Smooth muscle cell (in vitro differentiated cells): ENCODE results near the gene NAA30. TPM values are rescaled to one million over a fixed set of nuclear protein-coding genes. Genes with fewer than 3 reads are reported as not detected.

Experiments
- DNase-seq: peaks from one replicate; lab custom pipeline; 2025; ENCODE audit not compliant: unreplicated experiment; lab: John Stamatoyannopoulos, UW
- H2AFZ ChIP-seq: fragments of 200-600 bp; sonication (generic); 2 replicates; pipeline ENCODE4 v1.6.0; 2016; ENCODE audit warnings: antibody characterized with exemption, low read depth, mild to moderate bottlenecking
- H3F3A ChIP-seq: fragments of 200-600 bp; sonication (generic); 2 replicates; pipeline ENCODE4 v1.6.0; 2017; ENCODE audit warnings: antibody characterized with exemption, low read depth
- H3K27ac ChIP-seq: fragments of 200-600 bp; sonication (generic); 2 replicates; pipeline ENCODE4 v1.5.1; 2016; ENCODE audit warnings: low read depth, mild to moderate bottlenecking
- H3K27me3 ChIP-seq: fragments of 200-600 bp; sonication (generic); 2 replicates; pipeline ENCODE4 v1.6.1; 2016; ENCODE audit warnings: low read depth, mild to moderate bottlenecking
- H3K36me3 ChIP-seq: fragments of 200-600 bp; sonication (generic); 2 replicates; pipeline ENCODE4 v1.5.1; 2016; ENCODE audit warnings: low read depth
- H3K4me1 ChIP-seq: fragments of 200-600 bp; sonication (generic); 2 replicates; pipeline ENCODE4 v1.5.1; 2016; ENCODE audit warnings: low read depth
- H3K4me2 ChIP-seq: fragments of 200-600 bp; sonication (generic); 2 replicates; pipeline ENCODE4 v1.6.0; 2016; ENCODE audit warnings: mild to moderate bottlenecking
- H3K4me3 ChIP-seq: fragments of 200-600 bp; sonication (generic); 2 replicates; pipeline ENCODE4 v1.5.1; 2016; ENCODE audit warnings: mild to moderate bottlenecking
- H3K79me2 ChIP-seq: fragments of 200-600 bp; sonication (generic); 2 replicates; pipeline ENCODE4 v1.6.0; 2016; ENCODE audit warnings: low read depth, mild to moderate bottlenecking
- H3K9ac ChIP-seq: fragments of 200-600 bp; sonication (generic); 2 replicates; pipeline ENCODE4 v1.6.0; 2016; ENCODE audit warnings: low read depth
- H3K9me3 ChIP-seq: fragments of 200-600 bp; sonication (generic); replicated peaks from 2 replicates; pipeline ENCODE4 v1.5.1; 2016; ENCODE audit warnings: low read depth
- H4K20me1 ChIP-seq: fragments of 200-600 bp; sonication (generic); 2 replicates; pipeline ENCODE4 v1.6.0; 2016; ENCODE audit warnings: low read depth
- WGBS: methylation state at CpG from one replicate; pipeline ENCODE4 v1.1.7; 2016; ENCODE audit warnings: low lambda C conversion rate; 5-methylcytosine and 5-hydroxymethylcytosine counted together
- polyA plus RNA-seq: library from polyadenylated mRNA; unstranded; fragments of >200 nt; fragmentation: Nextera tagmentation; extraction: Ambion mirVana; gene quantifications from 2 replicates; pipeline ENCODE4 v1.2.1, GENCODE V29; 2016
- total RNA-seq: library from RNA; depleted of rRNA; stranded (reverse); fragments of >200 nt; gene quantifications from 2 replicates; pipeline ENCODE4 v1.2.3, GENCODE V29; 2014
- TF ChIP-seq, protein P1 (sequence below): fragments of 200-600 bp; sonication (generic); IDR thresholded peaks from 2 replicates; pipeline ENCODE4 v1.5.1; 2017; ENCODE audit warnings: borderline replicate concordance, mild to moderate bottlenecking, antibody characterized with exemption; ENCODE audit not compliant: insufficient read depth, poor library complexity, severe bottlenecking

NAA30 gene
- total and polyA plus RNA-seq, 2 experiments from 2014 or later, result 7.4 to 24.0 TPM

DNA sequence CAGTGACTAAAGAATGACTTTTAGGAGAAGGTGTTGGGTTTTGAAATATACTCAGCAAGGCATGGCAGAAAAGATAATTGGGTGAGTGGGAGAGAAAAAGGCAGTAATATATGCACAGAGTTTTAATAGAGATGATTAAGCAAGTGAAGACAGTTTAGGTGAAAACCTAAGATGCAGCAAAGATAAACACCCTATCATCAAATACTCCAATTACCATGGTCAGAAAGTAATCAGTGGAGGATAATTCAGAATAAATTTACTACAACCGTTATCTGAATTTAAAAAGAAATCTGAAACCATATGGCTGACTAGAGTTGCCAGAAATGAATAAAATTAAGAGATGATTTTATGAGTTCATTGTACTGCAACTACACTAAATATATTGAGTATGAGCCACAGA, 26.8 kb downstream of the NAA30 start:
- TF ChIP-seq, protein P1, sequence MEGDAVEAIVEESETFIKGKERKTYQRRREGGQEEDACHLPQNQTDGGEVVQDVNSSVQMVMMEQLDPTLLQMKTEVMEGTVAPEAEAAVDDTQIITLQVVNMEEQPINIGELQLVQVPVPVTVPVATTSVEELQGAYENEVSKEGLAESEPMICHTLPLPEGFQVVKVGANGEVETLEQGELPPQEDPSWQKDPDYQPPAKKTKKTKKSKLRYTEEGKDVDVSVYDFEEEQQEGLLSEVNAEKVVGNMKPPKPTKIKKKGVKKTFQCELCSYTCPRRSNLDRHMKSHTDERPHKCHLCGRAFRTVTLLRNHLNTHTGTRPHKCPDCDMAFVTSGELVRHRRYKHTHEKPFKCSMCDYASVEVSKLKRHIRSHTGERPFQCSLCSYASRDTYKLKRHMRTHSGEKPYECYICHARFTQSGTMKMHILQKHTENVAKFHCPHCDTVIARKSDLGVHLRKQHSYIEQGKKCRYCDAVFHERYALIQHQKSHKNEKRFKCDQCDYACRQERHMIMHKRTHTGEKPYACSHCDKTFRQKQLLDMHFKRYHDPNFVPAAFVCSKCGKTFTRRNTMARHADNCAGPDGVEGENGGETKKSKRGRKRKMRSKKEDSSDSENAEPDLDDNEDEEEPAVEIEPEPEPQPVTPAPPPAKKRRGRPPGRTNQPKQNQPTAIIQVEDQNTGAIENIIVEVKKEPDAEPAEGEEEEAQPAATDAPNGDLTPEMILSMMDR, result no peak
- no peaks in the 10 kb centered on the region for H3K9me3 ChIP-seq
- WGBS, result 85% methylated on average over 1 of the region's 1 CpG
- H3K9ac ChIP-seq, result no peak overlapping the region
- no peak overlapping the region for H3K4me3 ChIP-seq
- H3K27me3 ChIP-seq, result no peaks in the 10 kb centered on the region
- no peaks in the 10 kb centered on the region for H3K4me1 ChIP-seq
- H2AFZ ChIP-seq, result no peak overlapping the region
- peaks cover 5% of the 10 kb centered on the region for H4K20me1 ChIP-seq
- no peaks in the 10 kb centered on the region for H3F3A ChIP-seq
- DNase-seq, result no peak
- H3K27ac ChIP-seq, result no peak overlapping the region
- no peaks in the 10 kb centered on the region for H3K36me3 ChIP-seq
- no peaks in the 10 kb centered on the region for H3K79me2 ChIP-seq
- H3K4me2 ChIP-seq, result no peak overlapping the region

DNA sequence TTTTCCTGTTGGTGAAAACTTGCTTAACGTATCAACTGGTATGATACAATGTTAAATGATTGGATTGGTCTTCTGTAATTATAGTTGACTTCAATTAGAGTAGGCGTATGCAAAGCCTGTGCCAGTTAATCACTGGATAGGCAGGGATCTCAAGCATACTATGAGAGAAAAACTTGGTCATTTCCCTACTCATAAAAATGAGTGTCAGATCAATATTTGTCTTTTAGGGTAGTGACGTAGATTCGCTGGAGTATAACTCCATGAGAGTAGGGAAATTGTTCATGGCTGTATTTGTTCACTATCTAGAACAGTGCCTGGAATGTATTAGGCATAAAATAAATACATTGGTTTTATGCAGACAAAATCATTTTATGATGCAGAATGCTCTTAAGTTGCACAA, 28.6 kb downstream of the NAA30 start:
- H3K36me3 ChIP-seq, result no peaks in the 10 kb centered on the region
- H3F3A ChIP-seq, result no peaks in the 10 kb centered on the region
- no peak for DNase-seq
- H3K27ac ChIP-seq, result no peak overlapping the region
- no peaks in the 10 kb centered on the region for H3K79me2 ChIP-seq
- no peaks in the 10 kb centered on the region for H3K27me3 ChIP-seq
- WGBS, result 99% methylated on average over 4 of the region's 4 CpGs
- no peaks in the 10 kb centered on the region for H3K9me3 ChIP-seq
- no peak overlapping the region for H2AFZ ChIP-seq
- no peak overlapping the region for H3K4me3 ChIP-seq
- no peaks in the 10 kb centered on the region for H4K20me1 ChIP-seq
- TF ChIP-seq, protein P1, result no peak
- H3K4me2 ChIP-seq, result no peak overlapping the region
- no peak overlapping the region for H3K9ac ChIP-seq
- no peaks in the 10 kb centered on the region for H3K4me1 ChIP-seq

DNA sequence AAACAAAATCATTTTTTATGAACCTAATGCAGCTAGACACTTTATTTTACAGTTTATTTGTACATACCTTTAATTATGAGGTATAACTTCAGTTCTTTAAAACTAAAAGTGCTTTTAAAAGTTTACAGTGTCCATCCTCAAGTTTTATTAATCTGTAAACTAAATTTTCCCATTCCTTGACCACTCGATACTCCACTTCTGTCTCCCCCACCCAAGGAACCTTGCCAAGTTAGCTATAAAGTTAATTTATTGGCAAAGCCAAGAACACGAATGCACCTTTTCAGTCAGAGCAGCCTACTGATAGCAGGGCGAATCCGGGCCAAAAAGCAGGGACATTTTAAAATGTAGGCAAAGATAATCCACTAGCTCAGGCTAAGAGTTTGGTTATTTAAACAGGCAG, 29.6 kb downstream of the NAA30 start:
- no peaks in the 10 kb centered on the region for H4K20me1 ChIP-seq
- no peak overlapping the region for H3K4me2 ChIP-seq
- no peaks in the 10 kb centered on the region for H3K4me1 ChIP-seq
- TF ChIP-seq, protein P1, result no peak
- H3K27me3 ChIP-seq, result no peaks in the 10 kb centered on the region
- no peak overlapping the region for H3K9ac ChIP-seq
- no peaks in the 10 kb centered on the region for H3K9me3 ChIP-seq
- no peaks in the 10 kb centered on the region for H3K36me3 ChIP-seq
- WGBS, result 84% methylated on average over 4 of the region's 4 CpGs
- H3F3A ChIP-seq, result no peaks in the 10 kb centered on the region
- no peak overlapping the region for H2AFZ ChIP-seq
- DNase-seq, result no peak
- no peak overlapping the region for H3K4me3 ChIP-seq
- no peak overlapping the region for H3K27ac ChIP-seq
- no peaks in the 10 kb centered on the region for H3K79me2 ChIP-seq

DNA sequence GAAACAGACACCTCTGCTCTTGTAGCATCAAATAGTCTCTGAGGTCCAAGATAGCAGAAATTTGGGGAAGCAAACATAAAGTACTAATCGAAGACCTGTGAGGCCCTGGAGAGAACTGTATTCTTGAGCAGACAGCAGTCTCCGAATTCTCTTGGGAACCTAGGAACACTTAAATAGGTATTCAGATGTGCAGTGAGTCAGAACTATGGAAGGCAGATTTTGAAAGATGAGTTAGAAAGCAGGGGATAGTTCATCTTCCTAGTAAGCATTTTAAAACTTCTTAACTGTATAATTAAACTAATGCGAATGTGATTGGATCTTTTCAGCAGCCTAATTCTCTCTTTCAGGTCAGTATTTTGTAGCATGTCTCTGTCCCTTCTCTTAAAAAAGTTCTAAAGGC, 30.6 kb downstream of the NAA30 start:
- Histone ChIP-seq H3K9me3 (no peaks in the 10 kb centered on the region), H2AFZ (no peak overlapping the region), H3K27ac (no peak overlapping the region), H3F3A (no peaks in the 10 kb centered on the region), H4K20me1 (no peaks in the 10 kb centered on the region), H3K27me3 (no peaks in the 10 kb centered on the region), H3K4me2 (no peak overlapping the region), H3K36me3 (no peaks in the 10 kb centered on the region), H3K79me2 (no peaks in the 10 kb centered on the region), H3K9ac (no peak overlapping the region), H3K4me1 (no peaks in the 10 kb centered on the region), H3K4me3 (no peak overlapping the region)
- DNase-seq, result no peak
- WGBS, result 80% methylated on average over 3 of the region's 3 CpGs
- TF ChIP-seq, protein P1, result no peak
